NT2/D1 (cell line): Measurements from ENCODE around the gene CNPPD1.

ENCODE experiments used
- YY1 ChIP-seq: IDR thresholded peaks from 2 replicates; pipeline ENCODE4 v1.6.1; 2011; ENCODE audit not compliant: insufficient read length, insufficient read depth
- ZNF274 ChIP-seq: IDR thresholded peaks from 2 replicates; pipeline ENCODE4 v1.6.1; 2011; ENCODE audit warnings: mild to moderate bottlenecking, low read depth, low read length

DNA sequence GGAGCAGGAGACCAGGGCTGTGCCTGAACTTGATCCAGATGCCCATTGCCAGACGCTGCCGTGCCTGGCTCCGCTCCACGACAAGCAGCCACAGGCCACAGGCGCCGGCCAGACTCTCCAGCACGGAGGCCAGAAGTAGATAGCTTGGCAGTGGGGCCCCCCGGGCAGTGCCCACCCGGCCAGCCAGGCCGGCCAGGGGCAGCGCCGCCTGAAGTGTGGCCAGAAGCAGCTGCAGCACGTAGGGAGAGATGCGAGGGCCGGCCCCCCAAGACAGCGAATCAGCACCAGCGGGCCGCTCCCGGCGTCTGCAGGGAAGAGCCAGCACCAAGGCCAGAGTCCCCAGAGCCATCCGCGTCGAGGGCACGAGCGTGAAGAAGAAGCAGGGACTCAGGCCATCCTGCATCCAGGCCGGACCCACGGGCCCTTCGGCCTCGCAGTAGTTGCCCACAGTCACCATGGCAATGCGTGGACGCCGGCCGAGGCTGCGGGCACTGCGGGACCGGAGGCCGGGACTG is 41.5 kb upstream of the CNPPD1 start:
- TF ChIP-seq YY1 = no peak
- no peak for TF ChIP-seq ZNF274
